Naive thymus-derived CD4-positive, alpha-beta T cell (primary cell): ENCODE measurements around the gene UBXN2A. TPM values are rescaled to one million over a fixed set of nuclear protein-coding genes. Genes with fewer than 3 reads are reported as not detected.
"Not testable (repeated sequence)": the region's sequence is repeated elsewhere in the genome, so short reads cannot be mapped to it uniquely, and the experiment has no call there.

ENCODE experiments used
- ATAC-seq: fragments of 150-1000 bp; cut with Tn5 transposase; 2 replicates; pipeline ENCODE4 v1.10.0; 2021; ENCODE audit warnings: mild to moderate bottlenecking, moderate library complexity
- CTCF ChIA-PET: fragments of 350-600 bp; sonication (Branson Sonifier 250); formaldehyde crosslinking; loops from one replicate; lab custom pipeline; 2021; ENCODE audit warnings: antibody characterized with exemption; lab: Charles Lee
- POLR2A ChIA-PET: fragments of 350-600 bp; sonication (Branson Sonifier 250); formaldehyde crosslinking; loops from one replicate; lab custom pipeline; 2021; ENCODE audit warnings: antibody characterized with exemption, inconsistent platforms; lab: Charles Lee
- DNase-seq, 9 donors: peaks; one replicate each; pipeline versions ENCODE4 v3.0.0 to v3.0.0-alpha.2; 2020 to 2022; ENCODE audit warnings: mixed read lengths in 1 of 9
- H3K27ac ChIP-seq: one replicate; pipeline ENCODE4 v1.7.0; 2013; ENCODE audit warnings: mild to moderate bottlenecking, low read depth, low read length, moderate library complexity
- H3K27me3 ChIP-seq, 2 donors: one replicate each; pipeline ENCODE4 v1.7.0; 2013; ENCODE audit warnings: low read length in 2 of 2, mild to moderate bottlenecking in 2 of 2, moderate library complexity in 2 of 2; ENCODE audit not compliant: control insufficient read depth in 2 of 2, insufficient read depth in 2 of 2
- H3K36me3 ChIP-seq, 3 experiments: 1 replicate in 2 of 3; 2 replicates in 1 of 3; pipeline ENCODE4 v1.7.0; 2013; ENCODE audit warnings: low read length in 3 of 3, mild to moderate bottlenecking in 3 of 3, moderate library complexity in 1 of 3; ENCODE audit not compliant: insufficient read depth in 3 of 3, control insufficient read depth in 2 of 3
- H3K4me1 ChIP-seq, 2 donors: one replicate each; pipeline ENCODE4 v1.7.0; 2013; ENCODE audit warnings: low read length in 2 of 2, mild to moderate bottlenecking in 2 of 2, moderate library complexity in 1 of 2; ENCODE audit not compliant: control insufficient read depth in 2 of 2, insufficient read depth in 2 of 2
- H3K4me3 ChIP-seq: 2 replicates; pipeline ENCODE4 v1.7.0; 2013; ENCODE audit warnings: mild to moderate bottlenecking, low read length
- H3K9me3 ChIP-seq, 3 experiments: 1 replicate in 2 of 3; 2 replicates in 1 of 3; pipeline ENCODE4 v1.7.0; 2013; ENCODE audit warnings: low read length in 3 of 3; ENCODE audit not compliant: control insufficient read depth in 2 of 3
- H3K27ac Mint-ChIP-seq, 9 donors: one replicate each; pipeline ENCODE4 v1.8.0; 2020 to 2022; ENCODE audit warnings: mixed read lengths in 9 of 9, mild to moderate bottlenecking in 8 of 9, moderate library complexity in 5 of 9, inconsistent platforms in 2 of 9
- H3K27me3 Mint-ChIP-seq, 5 donors: one replicate each; pipeline ENCODE4 v1.8.0; 2021 to 2022; ENCODE audit warnings: mixed read lengths in 5 of 5, mild to moderate bottlenecking in 1 of 5
- H3K36me3 Mint-ChIP-seq, 5 donors: one replicate each; pipeline ENCODE4 v1.8.0; 2020 to 2022; ENCODE audit warnings: mixed read lengths in 5 of 5, mild to moderate bottlenecking in 3 of 5, inconsistent platforms in 1 of 5
- H3K4me1 Mint-ChIP-seq, 7 donors: one replicate each; pipeline ENCODE4 v1.8.0; 2020 to 2022; ENCODE audit warnings: mixed read lengths in 7 of 7, mild to moderate bottlenecking in 3 of 7, inconsistent platforms in 1 of 7
- H3K4me3 Mint-ChIP-seq, 10 donors: one replicate each; pipeline ENCODE4 v1.8.0; 2020 to 2022; ENCODE audit warnings: mild to moderate bottlenecking in 10 of 10, mixed read lengths in 10 of 10, moderate library complexity in 6 of 10, inconsistent platforms in 2 of 10
- H3K9me3 Mint-ChIP-seq, 11 donors: one replicate each; pipeline ENCODE4 v1.8.0; 2020 to 2022; ENCODE audit warnings: mixed read lengths in 11 of 11, mild to moderate bottlenecking in 4 of 11, inconsistent platforms in 1 of 11, moderate library complexity in 1 of 11
- intact Hi-C, 2 donors: fragments of 100-400 bp; cut with micrococcal nuclease; formaldehyde crosslinking; loops; one replicate each; pipeline ENCODE4 v1.15.1; 2023
- polyA plus RNA-seq, 2 donors: library from polyadenylated mRNA; unstranded; fragments of 300-500 nt; fragmentation: Illumina TruSeq; gene quantifications; one replicate each; pipeline ENCODE4 v1.2.3, GENCODE V29; 2021
- total RNA-seq, 6 experiments: library from RNA in 5 of 6; stranded (reverse) in 5 of 6; gene quantifications; 1 replicate in 5 of 6; 2 replicates in 1 of 6; pipeline ENCODE4 v1.2.3 and lab custom pipeline; 2021 to 2026

UBXN2A gene
- total and polyA plus RNA-seq, 7 experiments from 2014 or later: 9.2 to 13.5 (median 12.3) TPM

GRCh38 chr2:23947350-23947749 lies 7.1 kb downstream of the UBXN2A start:
- no peak overlapping the region for H3K4me3 ChIP-seq
- no peaks in the 10 kb centered on the region for H3K27me3 ChIP-seq
- peaks cover 7 to 24% (median 15%) of the 10 kb centered on the region in 7 donors for H3K4me1 Mint-ChIP-seq
- no peaks in the 10 kb centered on the region for H3K36me3 ChIP-seq
- H3K27ac ChIP-seq: no peak overlapping the region
- H3K27ac Mint-ChIP-seq: no peak overlapping the region
- H3K9me3 Mint-ChIP-seq: no peaks in the 10 kb centered on the region
- peaks cover 0 to 10% (median 0%) of the 10 kb centered on the region in 5 donors for H3K36me3 Mint-ChIP-seq
- H3K9me3 ChIP-seq: no peaks in the 10 kb centered on the region
- no peaks in the 10 kb centered on the region for H3K4me1 ChIP-seq
- no peak for ATAC-seq
- intact Hi-C loops: no loop called here
- H3K27me3 Mint-ChIP-seq: no peaks in the 10 kb centered on the region
- H3K4me3 Mint-ChIP-seq: no peak overlapping the region
- CTCF ChIA-PET: no interaction called here
- POLR2A ChIA-PET: no interaction called here
- DNase-seq: no peak

- CTCF ChIA-PET: interaction anchor here (0.7 kb wide), 1 partner anchor 179 kb away, joined by 4 read pairs; no protein-coding TSS in a partner anchor
- H3K9me3 Mint-ChIP-seq, H3K27ac ChIP-seq, H3K36me3 ChIP-seq, H3K4me3 Mint-ChIP-seq, intact Hi-C loops, H3K36me3 Mint-ChIP-seq, H3K27ac Mint-ChIP-seq, DNase-seq, H3K4me3 ChIP-seq, H3K9me3 ChIP-seq, H3K4me1 ChIP-seq, H3K27me3 Mint-ChIP-seq, ATAC-seq, H3K27me3 ChIP-seq: not testable (repeated sequence)
- H3K4me1 Mint-ChIP-seq: peaks cover 3 to 13% (median 5%) of the 10 kb centered on the region in 7 donors
- POLR2A ChIA-PET: interaction anchor here (1.8 kb wide), 1 partner anchor 26 kb away, joined by 8 read pairs; the partner anchor contains the start of gene ATAD2B
These were observed 12.3 kb downstream of the UBXN2A start for GRCh38 chr2:23952558-23952957.

- H3K4me1 ChIP-seq: no peaks in the 10 kb centered on the region
- H3K4me3 ChIP-seq: no peak overlapping the region
- Mint-ChIP-seq H3K4me1 (peaks cover 3 to 13% (median 5%) of the 10 kb centered on the region in 7 donors), H3K4me3 (no peak overlapping the region), H3K27ac (no peak overlapping the region), H3K9me3 (no peaks in the 10 kb centered on the region), H3K27me3 (no peaks in the 10 kb centered on the region), H3K36me3 (no peaks in the 10 kb centered on the region)
- no peaks in the 10 kb centered on the region for H3K36me3 ChIP-seq
- intact Hi-C loops: no loop called here
- H3K9me3 ChIP-seq: no peaks in the 10 kb centered on the region
- DNase-seq (no peak), ATAC-seq (no peak)
- no peaks in the 10 kb centered on the region for H3K27me3 ChIP-seq
- CTCF ChIA-PET: no interaction called here
- H3K27ac ChIP-seq: no peak overlapping the region
- POLR2A ChIA-PET: interaction anchor here (0.7 kb wide), 1 partner anchor 14 kb away, joined by 3 read pairs; no protein-coding TSS in a partner anchor
These were observed 13.4 kb downstream of the UBXN2A start for GRCh38 chr2:23953625-23954024.

- Histone ChIP-seq H3K27ac (no peak overlapping the region), H3K9me3 (no peaks in the 10 kb centered on the region), H3K36me3 (no peaks in the 10 kb centered on the region), H3K4me1 (no peaks in the 10 kb centered on the region), H3K27me3 (no peaks in the 10 kb centered on the region), H3K4me3 (no peak overlapping the region)
- H3K36me3 Mint-ChIP-seq: no peaks in the 10 kb centered on the region
- H3K4me3 Mint-ChIP-seq: no peak overlapping the region
- ATAC-seq (no peak), DNase-seq (no peak)
- H3K4me1 Mint-ChIP-seq: peaks cover 3 to 13% (median 5%) of the 10 kb centered on the region in 7 donors
- no peak overlapping the region for H3K27ac Mint-ChIP-seq
- H3K9me3 Mint-ChIP-seq: no peaks in the 10 kb centered on the region
- POLR2A ChIA-PET: no interaction called here
- intact Hi-C loops: no loop called here
- no peaks in the 10 kb centered on the region for H3K27me3 Mint-ChIP-seq
- CTCF ChIA-PET: no interaction called here
These were observed 14.2 kb downstream of the UBXN2A start for GRCh38 chr2:23954325-23955014.

DNA sequence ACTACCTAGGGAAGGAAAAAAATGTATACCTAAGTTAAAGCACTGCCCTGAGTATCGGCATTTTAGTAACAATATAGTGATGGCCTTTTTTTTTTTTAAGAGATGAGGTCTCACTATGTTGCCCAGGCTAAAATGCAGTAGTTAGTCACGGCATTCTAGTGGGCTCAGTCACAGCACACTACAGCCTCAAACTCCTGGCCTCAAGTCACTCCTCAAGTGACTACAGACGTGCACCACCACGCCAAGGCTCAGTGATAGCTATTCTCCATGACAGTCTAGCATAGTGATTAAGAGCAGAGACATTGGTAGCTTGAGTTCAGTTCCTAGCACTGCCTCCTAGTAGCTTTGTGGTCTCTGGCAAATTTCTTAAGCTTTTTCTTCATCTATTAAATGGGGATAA lies 27.6 kb downstream of the UBXN2A start:
- peaks cover 0 to 4% (median 0%) of the 10 kb centered on the region in 7 donors for H3K4me1 Mint-ChIP-seq
- intact Hi-C loops: no loop called here
- CTCF ChIA-PET: no interaction called here

GRCh38 chr2:23976883-23977282 lies 36.6 kb downstream of the UBXN2A start:
- Mint-ChIP-seq H3K27ac (no peak overlapping the region), H3K27me3 (no peaks in the 10 kb centered on the region), H3K36me3 (peaks cover 0 to 19% (median 14%) of the 10 kb centered on the region in 5 donors), H3K9me3 (no peaks in the 10 kb centered on the region), H3K4me1 (no peaks in the 10 kb centered on the region), H3K4me3 (no peak overlapping the region)
- H3K4me3 ChIP-seq: no peak overlapping the region
- ChIA-PET CTCF (no interaction called here), POLR2A (interaction anchor here (0.6 kb wide), 1 partner anchor 37 kb away, joined by 4 read pairs; no protein-coding TSS in a partner anchor)
- H3K27ac ChIP-seq: no peak overlapping the region
- peaks cover 0 to 9% (median 0%) of the 10 kb centered on the region in 3 experiments for H3K36me3 ChIP-seq
- H3K4me1 ChIP-seq: no peaks in the 10 kb centered on the region
- no peaks in the 10 kb centered on the region for H3K27me3 ChIP-seq
- no peaks in the 10 kb centered on the region for H3K9me3 ChIP-seq
- intact Hi-C loops: no loop called here
- DNase-seq (no peak), ATAC-seq (no peak)

More for the DNA sequence above, 27.6 kb downstream of the UBXN2A start:
- H3K27me3 Mint-ChIP-seq: no peaks in the 10 kb centered on the region
- no peak overlapping the region for H3K27ac ChIP-seq
- POLR2A ChIA-PET: no interaction called here
- DNase-seq (no peak), ATAC-seq (no peak)
- no peaks in the 10 kb centered on the region for H3K9me3 Mint-ChIP-seq
- H3K4me1 ChIP-seq: no peaks in the 10 kb centered on the region
- H3K36me3 ChIP-seq: peaks cover 0 to 9% (median 0%) of the 10 kb centered on the region in 3 experiments
- no peaks in the 10 kb centered on the region for H3K27me3 ChIP-seq
- no peak overlapping the region for H3K4me3 Mint-ChIP-seq
- H3K9me3 ChIP-seq: no peaks in the 10 kb centered on the region
- no peak overlapping the region for H3K4me3 ChIP-seq
- H3K36me3 Mint-ChIP-seq: peaks cover 0 to 24% (median 7%) of the 10 kb centered on the region in 5 donors
- no peak overlapping the region for H3K27ac Mint-ChIP-seq
